ENCODE results near the gene CDH3. TPM values are rescaled to one million over a fixed set of nuclear protein-coding genes. Genes with fewer than 3 reads are reported as not detected.

CDH3 gene
- 142 and 146 TPM in 2 replicates for total RNA-seq (2021; fragmentation: NEBNext Ultra II Directional; extraction: Animal tissue kit (Norgen Biotek cat#: 25700))
- 171 and 251 TPM in 2 replicates for polyA plus RNA-seq (2011; rRNA removed)
- polyA plus RNA-seq (2011; cell fraction: cytosol; rRNA removed) = 204 TPM
- 481 TPM for polyA plus RNA-seq (2011; cell fraction: nucleus; rRNA removed)
- polyA plus RNA-seq (2012, experiment 1 of 2) = 112 to 170 TPM (median 160 TPM) in 4 replicates
- 101 TPM for polyA plus RNA-seq (2012, experiment 2 of 2)
- 437 TPM for polyA plus RNA-seq (2013, experiment 1 of 2)
- 385 TPM for polyA plus RNA-seq (2013, experiment 2 of 2)
- polyA minus RNA-seq (2011; rRNA and poly(A)+ RNA removed) = 257 and 277 TPM in 2 replicates
- polyA minus RNA-seq (2011; cell fraction: cytosol; rRNA and poly(A)+ RNA removed) = 112 TPM
- polyA minus RNA-seq (2011; cell fraction: nucleus; rRNA and poly(A)+ RNA removed) = 87.8 TPM
- long read RNA-seq, experiment 1, partial matches to known transcripts = 63 of 123 reads
- long read RNA-seq, experiment 1, other reads (novel, unspliced or antisense) = 60 of 123 reads
- long read RNA-seq, experiment 2, full-length matches to known transcripts = 13 of 49 reads
- long read RNA-seq, experiment 2, partial matches to known transcripts = 26 of 49 reads
- long read RNA-seq, experiment 2, other reads (novel, unspliced or antisense) = 10 of 49 reads

GRCh38 chr16:68644715-68645493, at the start of gene CDH3:
Gene CDH3, plus strand, starts transcription at chr16:68645310. Its CDS starts 70 bp downstream, at chr16:68645380.
- Histone ChIP-seq H3K79me1 (ENCODE audit: low read depth, low read length) (peaks cover 6% of the 10 kb centered on the region; the same call in 1 of the 2 replicates), H3K9ac (replicated peaks in 1 of 4; ENCODE audit: extremely low read depth in 1 of 4, low read depth in 3 of 4, low read length in 3 of 4) (peak within 1 kb of the TSS; percentile 67 to 90 (median 86)), H4K8ac (ENCODE audit: extremely low read depth, insufficient read depth, low read length) (peak within 1 kb of the TSS; percentile 89), H3K4me1 (replicated peaks in 1 of 4; ENCODE audit: control insufficient read depth in 3 of 4, insufficient read depth in 4 of 4, low read length in 3 of 4) (peaks cover 9 to 19% (median 14%) of the 10 kb centered on the region in 4 experiments), H3K27ac (ENCODE audit: low read depth, low read length) (peak within 1 kb of the TSS; percentile 46), H2BK5ac (ENCODE audit: low read depth, low read length) (peak within 1 kb of the TSS; percentile 87; the same call in 1 of the 2 replicates), H2AFZ (ENCODE audit: low read length) (0 out of 2 replicates have a peak within 1 kb of the TSS, but pooled peaks have one; percentile 54), H3K4me3 (ENCODE audit: extremely low read depth in 1 of 4, insufficient read depth in 2 of 4, low read depth in 3 of 4, low read length in 4 of 4) (peak within 1 kb of the TSS; percentile 90 to 97 (median 90)), H3K4ac (replicated peaks; ENCODE audit: insufficient read length, low read depth, low read length) (no peak within 1 kb of the TSS), H2BK20ac (ENCODE audit: low read length) (0 out of 2 replicates have a peak within 1 kb of the TSS, but pooled peaks have one; percentile 1), H3K36me3 (ENCODE audit: control insufficient read depth in 2 of 4, insufficient read depth in 4 of 4, low read length in 3 of 4) (peaks cover 0 to 11% (median 0%) of the 10 kb centered on the region in 4 experiments; a peak in 2 of 8 replicates), H4K91ac (replicated peaks; ENCODE audit: insufficient read length, low read length) (peak within 1 kb of the TSS; percentile 69), H3K79me2 (ENCODE audit: control insufficient read depth in 1 of 2, insufficient read depth in 2 of 2, low read length in 2 of 2) (peaks cover 18 to 39% of the 10 kb centered on the region in 2 experiments), H3K9me3 (ENCODE audit: insufficient read depth in 2 of 2, low read depth in 1 of 2, low read length in 1 of 2) (no peaks in the 10 kb centered on the region), H3K18ac (ENCODE audit: extremely low read depth, low read length) (peak within 1 kb of the TSS; percentile 98), H3K4me2 (ENCODE audit: insufficient read depth in 1 of 2, low read depth in 2 of 2, low read length in 2 of 2) (peak within 1 kb of the TSS; percentile 84 to 98), H3K27me3 (replicated peaks in 1 of 4; ENCODE audit: control insufficient read depth in 3 of 4, extremely low read depth in 1 of 4, insufficient read depth in 3 of 4, low read length in 3 of 4) (peaks cover 0 to 11% (median 10%) of the 10 kb centered on the region in 4 experiments; a peak in 4 of 7 replicates), H2BK12ac (ENCODE audit: low read depth, low read length) (peak within 1 kb of the TSS; percentile 45), H3K23me2 (ENCODE audit: low read depth, low read length) (peaks cover 17% of the 10 kb centered on the region), H3K56ac (replicated peaks; ENCODE audit: insufficient read length, low read depth, low read length) (peak within 1 kb of the TSS; percentile 77), H2AK5ac (ENCODE audit: low read depth, low read length) (no peak within 1 kb of the TSS), H2BK15ac (ENCODE audit: low read length) (no peak within 1 kb of the TSS; the same call in 1 of the 2 replicates), H3K14ac (ENCODE audit: insufficient read length) (no peak within 1 kb of the TSS), H4K20me1 (replicated peaks in 1 of 2; ENCODE audit: control insufficient read depth in 1 of 2, insufficient read depth in 2 of 2, low read length in 2 of 2) (peaks cover 4% of the 10 kb centered on the region in 2 experiments), H2BK120ac (replicated peaks; ENCODE audit: low read depth, low read length) (no peak within 1 kb of the TSS), H4K5ac (ENCODE audit: insufficient read length, low read depth, low read length) (peak within 1 kb of the TSS; percentile 85), H3K23ac (ENCODE audit: insufficient read length) (no peak within 1 kb of the TSS)
- DNase-seq (ENCODE audit: low read depth in 1 of 2, low spot score in 2 of 2) (peak; percentile 82 to 93), FAIRE-seq (peak; percentile 78)
- POLR2A ChIA-PET (ENCODE audit: partially characterized antibody) = interaction anchor here (0.6 to 7.7 kb wide), 21 partner anchors 11 to 685 kb away, joined by 3 to 81 read pairs (median 4); no protein-coding TSS in a partner anchor
- WGBS, 2 experiments (ENCODE audit: extremely low coverage in 1 of 2, insufficient coverage in 1 of 2, insufficient read length in 1 of 2, insufficient replicate concordance in 2 of 2, low coverage in 1 of 2, low lambda C conversion rate in 2 of 2, missing lambda C conversion rate in 1 of 2) = 0% methylated on average over 27 of the region's 53 CpGs; no CpG with 5 or more reads in 1 of the 2 experiments
- CTCF ChIA-PET (ENCODE audit: partially characterized antibody) = interaction anchor here (0.5 to 1.7 kb wide), 7 partner anchors 9 to 492 kb away, joined by 3 to 16 read pairs (median 3); no protein-coding TSS in a partner anchor
- TF ChIP-seq TBP (IDR thresholded peaks at IDR 0.05; ENCODE audit: low read depth, low read length) = peak; percentile 74
- TF ChIP-seq TCF12 (IDR thresholded peaks at IDR 0.05; ENCODE audit: low read depth, low read length) = 0 out of 2 replicates have a peak, but pooled peaks have one; percentile 6
- no peak for TF ChIP-seq RAD21 (IDR thresholded peaks at IDR 0.05 in 1 of 2, conservative IDR thresholded peaks at IDR 0.05 in 1 of 2; ENCODE audit: low read depth in 2 of 2, low read length in 2 of 2)
- TF ChIP-seq JUN (IDR thresholded peaks at IDR 0.05; ENCODE audit: low read depth, low read length) = no peak
- TF ChIP-seq SP1 (IDR thresholded peaks at IDR 0.05; ENCODE audit: low read depth, low read length) = peak; percentile 41; the same call in 1 of the 2 replicates
- peak in 1 of 2 experiments; percentile 79; a peak in 1 of 3 replicates for TF ChIP-seq POLR2A (IDR thresholded peaks at IDR 0.05; ENCODE audit: control extremely low read depth in 1 of 2, low read depth in 2 of 2, low read length in 2 of 2)
- peak; percentile 81; the same call in 1 of the 2 replicates for TF ChIP-seq TAF1 (IDR thresholded peaks at IDR 0.05; ENCODE audit: low read depth, low read length)
- peak; percentile 48 for TF ChIP-seq MAX (IDR thresholded peaks at IDR 0.05)
